Measurements from ENCODE around the gene EGF. TPM values are rescaled to one million over a fixed set of nuclear protein-coding genes. Genes with fewer than 3 reads are reported as not detected.

Gene EGF
- total RNA-seq, 1 experiment from 2014 or later: 26.7 TPM

GRCh38 chr4:109872065-109872464 lies 40.6 kb upstream of the EGF start:
- TF ChIP-seq EZH2 (IDR thresholded peaks at IDR 0.05; ENCODE audit: borderline replicate concordance, low read depth, low read length, poor library complexity, severe bottlenecking): no peak
- TF ChIP-seq, protein P1, sequence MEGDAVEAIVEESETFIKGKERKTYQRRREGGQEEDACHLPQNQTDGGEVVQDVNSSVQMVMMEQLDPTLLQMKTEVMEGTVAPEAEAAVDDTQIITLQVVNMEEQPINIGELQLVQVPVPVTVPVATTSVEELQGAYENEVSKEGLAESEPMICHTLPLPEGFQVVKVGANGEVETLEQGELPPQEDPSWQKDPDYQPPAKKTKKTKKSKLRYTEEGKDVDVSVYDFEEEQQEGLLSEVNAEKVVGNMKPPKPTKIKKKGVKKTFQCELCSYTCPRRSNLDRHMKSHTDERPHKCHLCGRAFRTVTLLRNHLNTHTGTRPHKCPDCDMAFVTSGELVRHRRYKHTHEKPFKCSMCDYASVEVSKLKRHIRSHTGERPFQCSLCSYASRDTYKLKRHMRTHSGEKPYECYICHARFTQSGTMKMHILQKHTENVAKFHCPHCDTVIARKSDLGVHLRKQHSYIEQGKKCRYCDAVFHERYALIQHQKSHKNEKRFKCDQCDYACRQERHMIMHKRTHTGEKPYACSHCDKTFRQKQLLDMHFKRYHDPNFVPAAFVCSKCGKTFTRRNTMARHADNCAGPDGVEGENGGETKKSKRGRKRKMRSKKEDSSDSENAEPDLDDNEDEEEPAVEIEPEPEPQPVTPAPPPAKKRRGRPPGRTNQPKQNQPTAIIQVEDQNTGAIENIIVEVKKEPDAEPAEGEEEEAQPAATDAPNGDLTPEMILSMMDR (conservative IDR thresholded peaks at IDR 0.05; ENCODE audit: low read depth, low read length): no peak
- Histone ChIP-seq H3K36me3 (ENCODE audit: insufficient read depth, low read length, poor library complexity, severe bottlenecking) (no peaks in the 10 kb centered on the region), H3K27ac (ENCODE audit: low read depth, low read length, poor library complexity, severe bottlenecking) (no peak overlapping the region), H3K4me3 (ENCODE audit: low read depth, low read length, poor library complexity, severe bottlenecking) (no peak overlapping the region), H3K27me3 (replicated peaks; ENCODE audit: insufficient read depth, low read depth, low read length, poor library complexity) (no peaks in the 10 kb centered on the region), H3K9me3 (ENCODE audit: low read depth, low read length, poor library complexity, severe bottlenecking) (no peaks in the 10 kb centered on the region), H3K4me1 (ENCODE audit: insufficient read depth, low read length, poor library complexity, severe bottlenecking) (no peaks in the 10 kb centered on the region)
- BruUV-seq (replicated peaks): no TSS peak
- POLR2A ChIA-PET (ENCODE audit: low non-redundant PET): no interaction called here
- intact Hi-C loops (cut with micrococcal nuclease; ENCODE audit: unreplicated experiment): no loop called here
- DNase-seq (ENCODE audit: low spot score): no peak
- CTCF ChIA-PET: interaction anchor here (0.6 kb wide), 1 partner anchor 11 kb away, joined by 3 read pairs; no protein-coding TSS in a partner anchor

GRCh38 chr4:109872950-109873656 lies 39.6 kb upstream of the EGF start:
- Histone ChIP-seq H3K27me3 (replicated peaks; ENCODE audit: insufficient read depth, low read depth, low read length, poor library complexity) (no peaks in the 10 kb centered on the region), H3K36me3 (ENCODE audit: insufficient read depth, low read length, poor library complexity, severe bottlenecking) (no peaks in the 10 kb centered on the region), H3K4me3 (ENCODE audit: low read depth, low read length, poor library complexity, severe bottlenecking) (no peak overlapping the region), H3K27ac (ENCODE audit: low read depth, low read length, poor library complexity, severe bottlenecking) (no peak overlapping the region), H3K9me3 (ENCODE audit: low read depth, low read length, poor library complexity, severe bottlenecking) (no peaks in the 10 kb centered on the region), H3K4me1 (ENCODE audit: insufficient read depth, low read length, poor library complexity, severe bottlenecking) (no peaks in the 10 kb centered on the region)
- CTCF ChIA-PET: no interaction called here
- no peak for DNase-seq (ENCODE audit: low spot score)
- intact Hi-C loops (cut with micrococcal nuclease; ENCODE audit: unreplicated experiment): no loop called here
- no TSS peak for BruUV-seq (replicated peaks)
- TF ChIP-seq EZH2 (IDR thresholded peaks at IDR 0.05; ENCODE audit: borderline replicate concordance, low read depth, low read length, poor library complexity, severe bottlenecking): no peak
- TF ChIP-seq, protein P1 (conservative IDR thresholded peaks at IDR 0.05; ENCODE audit: low read depth, low read length): no peak
- POLR2A ChIA-PET (ENCODE audit: low non-redundant PET): no interaction called here

- TF ChIP-seq EZH2 (IDR thresholded peaks at IDR 0.05; ENCODE audit: borderline replicate concordance, low read depth, low read length, poor library complexity, severe bottlenecking): no peak
- TF ChIP-seq, protein P1 (conservative IDR thresholded peaks at IDR 0.05; ENCODE audit: low read depth, low read length): no peak
- Histone ChIP-seq H3K9me3 (ENCODE audit: low read depth, low read length, poor library complexity, severe bottlenecking) (no peaks in the 10 kb centered on the region), H3K27ac (ENCODE audit: low read depth, low read length, poor library complexity, severe bottlenecking) (no peak overlapping the region), H3K36me3 (ENCODE audit: insufficient read depth, low read length, poor library complexity, severe bottlenecking) (no peaks in the 10 kb centered on the region), H3K4me1 (ENCODE audit: insufficient read depth, low read length, poor library complexity, severe bottlenecking) (no peaks in the 10 kb centered on the region), H3K27me3 (replicated peaks; ENCODE audit: insufficient read depth, low read depth, low read length, poor library complexity) (no peaks in the 10 kb centered on the region), H3K4me3 (ENCODE audit: low read depth, low read length, poor library complexity, severe bottlenecking) (no peak overlapping the region)
- CTCF ChIA-PET: no interaction called here
- intact Hi-C loops (cut with micrococcal nuclease; ENCODE audit: unreplicated experiment): no loop called here
- BruUV-seq (replicated peaks): no TSS peak
- no peak for DNase-seq (ENCODE audit: low spot score)
- POLR2A ChIA-PET (ENCODE audit: low non-redundant PET): no interaction called here
Measured at GRCh38 chr4:109873791-109874514, 38.7 kb upstream of the EGF start.

Measured in A673 (cell line).